Left ventricle myocardium superior (tissue), 1 donor: Measurements from ENCODE around the gene USP35. TPM values are rescaled to one million over a fixed set of nuclear protein-coding genes. Genes with fewer than 3 reads are reported as not detected.
A peak's percentile ranks its signal among the peaks of the same experiment; 100 is the strongest.

Experiments used
- ATAC-seq: fragments of 200-7000 bp; cut with Tn5 transposase; one replicate; pipeline ENCODE4 v1.9.1; 2020; ENCODE audit warnings: mild to moderate bottlenecking, moderate library complexity
- DNase-seq: peaks from one replicate; pipeline ENCODE4 v3.0.0-alpha.2; 2020
- intact Hi-C: fragments of 100-400 bp; cut with micrococcal nuclease; formaldehyde crosslinking; loops from one replicate; pipeline ENCODE4 v1.11.0; 2022
- total RNA-seq: library from RNA; stranded (reverse); fragmentation: NEBNext Ultra II Directional; extraction: Animal tissue kit (Norgen Biotek cat#: 25700); gene quantifications from one replicate; pipeline ENCODE4 v1.2.1, GENCODE V29; 2021
- donor health status: DM: no; HTN: yes; CAD: no; lungs with severe emphysema.

The USP35 gene
- total RNA-seq, 1 donor from 2014 or later: 4.7 TPM

GRCh38 chr11:78194490-78194889 lies 5.8 kb downstream of the USP35 start:
- intact Hi-C loops: no loop called here
- DNase-seq: no peak
- ATAC-seq: no peak

GRCh38 chr11:78195917-78196560 lies 7.3 kb downstream of the USP35 start:
- intact Hi-C loops: no loop called here
- no peak for ATAC-seq
- peak; percentile 37 for DNase-seq

- intact Hi-C loops: no loop called here
- ATAC-seq (no peak), DNase-seq (peak; percentile 18)
These were observed 8.0 kb downstream of the USP35 start for GRCh38 chr11:78196661-78197091.

GRCh38 chr11:78197816-78198215 lies 9.1 kb downstream of the USP35 start:
- ATAC-seq (no peak), DNase-seq (peak; percentile 21)
- intact Hi-C loops: no loop called here

GRCh38 chr11:78199015-78199652 lies 10.4 kb downstream of the USP35 start:
- ATAC-seq (no peak), DNase-seq (no peak)
- intact Hi-C loops: no loop called here

- DNase-seq: no peak
- no peak for ATAC-seq
- intact Hi-C loops: no loop called here
These were observed 10.9 kb downstream of the USP35 start for GRCh38 chr11:78199653-78200015.

- ATAC-seq: no peak
- DNase-seq: no peak
- intact Hi-C loops: no loop called here
These were observed 11.3 kb downstream of the USP35 start for GRCh38 chr11:78200061-78200460.

- ATAC-seq (peak; percentile 11), DNase-seq (no peak)
- intact Hi-C loops: no loop called here
These were observed 11.8 kb downstream of the USP35 start for GRCh38 chr11:78200553-78200952.

GRCh38 chr11:78201096-78201818 lies 12.5 kb downstream of the USP35 start:
- ATAC-seq (peak; percentile 80), DNase-seq (no peak)
- intact Hi-C loops: no loop called here

- intact Hi-C loops: no loop called here
- no peak for ATAC-seq
- no peak for DNase-seq
These were observed 14.0 kb downstream of the USP35 start for GRCh38 chr11:78202733-78203167.

- ATAC-seq (no peak), DNase-seq (no peak)
- intact Hi-C loops: no loop called here
These were observed 14.5 kb downstream of the USP35 start for GRCh38 chr11:78203184-78203583.

- intact Hi-C loops: no loop called here
- DNase-seq (no peak), ATAC-seq (no peak)
These were observed 16.5 kb downstream of the USP35 start for GRCh38 chr11:78205256-78205655.

GRCh38 chr11:78205691-78206090 lies 17.0 kb downstream of the USP35 start:
- ATAC-seq (no peak), DNase-seq (no peak)
- intact Hi-C loops: no loop called here

- ATAC-seq: no peak
- intact Hi-C loops: no loop called here
- DNase-seq: no peak
These were observed 19.0 kb downstream of the USP35 start for GRCh38 chr11:78207532-78208256.

- DNase-seq: no peak
- no peak for ATAC-seq
- intact Hi-C loops: no loop called here
These were observed 19.8 kb downstream of the USP35 start for GRCh38 chr11:78208257-78209165.

- DNase-seq (no peak), ATAC-seq (no peak)
- intact Hi-C loops: no loop called here
These were observed 20.8 kb downstream of the USP35 start for GRCh38 chr11:78209478-78209877.

GRCh38 chr11:78210000-78210608 lies 21.4 kb downstream of the USP35 start:
- intact Hi-C loops: no loop called here
- ATAC-seq (no peak), DNase-seq (no peak)

GRCh38 chr11:78211565-78211964 lies 22.8 kb downstream of the USP35 start:
- DNase-seq: no peak
- ATAC-seq: no peak
- intact Hi-C loops: no loop called here
